Vagina (tissue), 2 donors: ENCODE data around the gene LZTR1. TPM values are rescaled to one million over a fixed set of nuclear protein-coding genes. Genes with fewer than 3 reads are reported as not detected.

Experiments
- DNase-seq, 2 donors: peaks; one replicate each; pipeline ENCODE4 v3.0.0-alpha.2; 2017; ENCODE audit errors: extremely low spot score in 2 of 2
- H3K27ac ChIP-seq: fragments of 200-600 bp; sonication (generic); one replicate; pipeline ENCODE4 v1.5.1; 2019
- H3K27me3 ChIP-seq: fragments of 200-600 bp; sonication (generic); one replicate; pipeline ENCODE4 v1.5.1; 2019
- H3K36me3 ChIP-seq, 2 donors: fragments of 200-600 bp; sonication (generic); one replicate each; pipeline ENCODE4 v1.5.1; 2017 to 2019
- H3K4me1 ChIP-seq: fragments of 200-600 bp; sonication (generic); one replicate; pipeline ENCODE4 v1.5.1; 2019
- H3K4me3 ChIP-seq, 2 donors: fragments of 200-600 bp; sonication (generic); 1 replicate in 1 of 2; 2 replicates in 1 of 2; pipeline ENCODE4 v1.5.1; 2016 to 2019
- H3K9me3 ChIP-seq: fragments of 200-600 bp; sonication (generic); one replicate; pipeline ENCODE4 v1.5.1; 2019
- POLR2A ChIP-seq, 2 donors: fragments of 450-650 bp; IDR thresholded peaks; one replicate each; pipeline ENCODE4 v1.6.1; 2017; ENCODE audit warnings: antibody characterized with exemption in 2 of 2, mild to moderate bottlenecking in 2 of 2, moderate library complexity in 2 of 2
- POLR2AphosphoS5 ChIP-seq, 2 donors: sonication (generic); formaldehyde crosslinking; IDR thresholded peaks; one replicate each; pipeline ENCODE4 v1.9.0; 2017; ENCODE audit warnings: antibody characterized with exemption in 2 of 2, mild to moderate bottlenecking in 2 of 2, low read depth in 1 of 2; ENCODE audit not compliant: insufficient read depth in 1 of 2
- intact Hi-C: fragments of 100-400 bp; cut with DNase I; formaldehyde crosslinking; loops from one replicate; pipeline ENCODE4 v1.15.1; 2023
- total RNA-seq: library from RNA; depleted of rRNA; stranded (reverse); fragments of >200 nt; gene quantifications from one replicate; pipeline ENCODE4 v1.2.3, GENCODE V29; 2016
- TF ChIP-seq, protein P1 (sequence below), 3 experiments: fragments of 450-650 bp in 2 of 3; fragments of 200-600 bp in 1 of 3; sonication (generic) in 1 of 3; IDR thresholded peaks; one replicate each; pipeline ENCODE4 v1.5.1; 2017 to 2019; ENCODE audit warnings: antibody characterized with exemption in 3 of 3, mild to moderate bottlenecking in 2 of 3, moderate library complexity in 2 of 3

LZTR1 gene
- total RNA-seq, 1 donor from 2014 or later = 61.9 TPM

DNA sequence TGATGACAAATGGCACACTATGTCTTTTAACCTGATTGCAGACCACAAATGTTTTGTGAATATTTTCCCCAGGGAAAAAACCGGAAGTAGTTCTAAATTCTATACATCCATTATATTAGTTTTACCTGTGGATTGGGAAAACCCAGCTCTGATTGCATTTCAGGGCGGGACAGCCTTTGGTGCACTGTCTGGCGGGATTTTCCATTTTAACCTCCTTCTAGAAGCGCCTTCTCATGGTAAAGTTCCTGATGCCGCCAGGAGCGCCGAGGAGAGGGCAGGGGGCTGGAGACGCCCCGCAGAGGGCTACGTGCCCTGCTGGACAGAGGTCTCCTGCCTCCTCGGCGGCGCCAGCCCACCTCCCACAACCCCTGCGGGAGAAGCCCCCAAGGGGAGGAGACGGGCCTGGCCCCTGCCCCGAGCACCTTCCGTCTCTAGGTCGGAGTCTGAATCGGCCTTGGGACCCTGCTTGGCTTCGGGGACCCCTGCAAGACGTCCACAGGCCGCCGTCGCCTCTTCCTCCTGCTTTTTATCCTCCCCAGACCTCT lies 31.6 kb downstream of the LZTR1 start:
- Histone ChIP-seq H3K4me1 (peaks cover 29% of the 10 kb centered on the region), H3K9me3 (no peaks in the 10 kb centered on the region), H3K27ac (peak overlapping the region; percentile 55), H3K36me3 (no peaks in the 10 kb centered on the region), H3K4me3 (peak overlapping the region; percentile 41 to 48), H3K27me3 (no peaks in the 10 kb centered on the region)
- TF ChIP-seq, protein P1, sequence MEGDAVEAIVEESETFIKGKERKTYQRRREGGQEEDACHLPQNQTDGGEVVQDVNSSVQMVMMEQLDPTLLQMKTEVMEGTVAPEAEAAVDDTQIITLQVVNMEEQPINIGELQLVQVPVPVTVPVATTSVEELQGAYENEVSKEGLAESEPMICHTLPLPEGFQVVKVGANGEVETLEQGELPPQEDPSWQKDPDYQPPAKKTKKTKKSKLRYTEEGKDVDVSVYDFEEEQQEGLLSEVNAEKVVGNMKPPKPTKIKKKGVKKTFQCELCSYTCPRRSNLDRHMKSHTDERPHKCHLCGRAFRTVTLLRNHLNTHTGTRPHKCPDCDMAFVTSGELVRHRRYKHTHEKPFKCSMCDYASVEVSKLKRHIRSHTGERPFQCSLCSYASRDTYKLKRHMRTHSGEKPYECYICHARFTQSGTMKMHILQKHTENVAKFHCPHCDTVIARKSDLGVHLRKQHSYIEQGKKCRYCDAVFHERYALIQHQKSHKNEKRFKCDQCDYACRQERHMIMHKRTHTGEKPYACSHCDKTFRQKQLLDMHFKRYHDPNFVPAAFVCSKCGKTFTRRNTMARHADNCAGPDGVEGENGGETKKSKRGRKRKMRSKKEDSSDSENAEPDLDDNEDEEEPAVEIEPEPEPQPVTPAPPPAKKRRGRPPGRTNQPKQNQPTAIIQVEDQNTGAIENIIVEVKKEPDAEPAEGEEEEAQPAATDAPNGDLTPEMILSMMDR (IDR thresholded peaks at IDR 0.05) = no peak
- no peak for TF ChIP-seq POLR2A (IDR thresholded peaks at IDR 0.05)
- no peak for TF ChIP-seq POLR2AphosphoS5 (IDR thresholded peaks at IDR 0.05; ENCODE audit: insufficient read depth in 1 of 2, low read depth in 1 of 2)
- intact Hi-C loops = no loop called here
- DNase-seq = no peak

DNA sequence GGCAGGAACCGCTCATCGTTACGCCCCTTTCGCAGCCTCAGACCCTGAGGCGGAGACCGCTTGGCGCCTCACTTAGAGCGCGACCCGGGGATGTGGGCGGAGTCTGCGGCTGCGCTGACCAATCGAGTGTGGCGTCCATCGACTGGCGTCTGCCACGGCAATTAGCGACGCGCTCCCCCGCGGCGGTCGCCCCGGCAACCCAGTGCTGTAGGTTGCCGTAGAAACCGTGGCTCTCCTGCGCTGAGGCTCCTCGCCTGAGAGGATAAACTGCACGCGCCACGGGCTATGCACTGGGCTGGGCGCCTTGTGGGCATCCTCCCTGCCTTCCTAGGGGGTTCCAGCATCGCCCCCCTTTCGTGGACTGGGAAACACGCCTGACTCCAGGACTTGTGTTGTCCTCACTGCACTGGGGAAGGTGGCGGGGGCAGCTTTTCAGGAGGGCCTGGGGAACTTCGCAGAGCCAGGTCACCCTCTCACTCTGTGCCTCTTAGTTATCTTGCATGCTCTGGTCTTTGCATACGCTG lies 32.2 kb downstream of the LZTR1 start:
- Histone ChIP-seq H3K4me3 (peak overlapping the region; percentile 41 to 48), H3K9me3 (no peaks in the 10 kb centered on the region), H3K27ac (peak overlapping the region; percentile 55), H3K27me3 (no peaks in the 10 kb centered on the region), H3K4me1 (peaks cover 29% of the 10 kb centered on the region), H3K36me3 (no peaks in the 10 kb centered on the region)
- intact Hi-C loops = no loop called here
- TF ChIP-seq, protein P1 (IDR thresholded peaks at IDR 0.05) = no peak
- TF ChIP-seq POLR2AphosphoS5 (IDR thresholded peaks at IDR 0.05; ENCODE audit: insufficient read depth in 1 of 2, low read depth in 1 of 2) = peak in 1 of 2 donors; percentile 73
- DNase-seq = no peak

GRCh38 chr22:21014726-21015465 lies 32.8 kb downstream of the LZTR1 start, which contains the start of gene P2RX6:
Gene P2RX6, plus strand, starts transcription at chr22:21015165. Its CDS starts 10 bp downstream, at chr22:21015175.
- Histone ChIP-seq H3K4me3 (peak within 1 kb of the TSS; percentile 41 to 48), H3K27me3 (no peaks in the 10 kb centered on the region)
- intact Hi-C loops = no loop called here

DNA sequence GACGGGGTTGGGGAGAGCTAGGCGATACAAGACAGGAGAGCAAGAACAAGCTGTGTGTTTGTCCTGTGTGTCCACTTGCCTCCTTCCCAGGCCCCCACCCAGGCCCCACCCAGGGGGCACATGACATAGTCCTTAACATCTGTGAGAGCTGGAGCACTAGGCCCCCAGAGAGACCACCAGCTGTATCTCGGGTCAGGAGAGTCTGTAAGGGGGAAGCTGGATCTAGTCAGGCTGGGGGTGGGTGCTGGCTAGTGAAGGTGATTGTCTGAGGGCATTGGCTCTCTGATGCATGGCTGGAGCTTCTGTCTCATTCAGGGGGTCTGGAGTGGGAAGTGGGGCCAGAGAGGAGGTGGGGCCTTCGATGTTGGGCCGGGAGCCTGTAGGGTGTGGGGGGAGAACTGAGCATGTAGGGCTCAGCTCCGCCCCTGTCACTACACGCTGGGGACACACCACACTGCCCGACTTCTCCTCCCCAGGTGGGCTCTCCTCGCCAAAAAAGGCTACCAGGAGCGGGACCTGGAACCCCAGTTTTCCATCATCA lies 33.4 kb downstream of the LZTR1 start:
- no peak for DNase-seq
- no peaks in the 10 kb centered on the region for H3K9me3 ChIP-seq
- H3K4me3 ChIP-seq = no peak overlapping the region
- TF ChIP-seq, protein P1 (IDR thresholded peaks at IDR 0.05) = no peak
- TF ChIP-seq POLR2AphosphoS5 (IDR thresholded peaks at IDR 0.05; ENCODE audit: insufficient read depth in 1 of 2, low read depth in 1 of 2) (no peak), POLR2A (IDR thresholded peaks at IDR 0.05) (no peak)
- intact Hi-C loops = no loop called here
- no peaks in the 10 kb centered on the region for H3K36me3 ChIP-seq
- H3K27ac ChIP-seq = peak overlapping the region; percentile 55
- H3K27me3 ChIP-seq = no peaks in the 10 kb centered on the region
- H3K4me1 ChIP-seq = peaks cover 29% of the 10 kb centered on the region

More at GRCh38 chr22:21014726-21015465, 32.8 kb downstream of the LZTR1 start, which contains the start of gene P2RX6:
- H3K36me3 ChIP-seq = no peaks in the 10 kb centered on the region
- DNase-seq = no peak
- peaks cover 29% of the 10 kb centered on the region for H3K4me1 ChIP-seq
- no peaks in the 10 kb centered on the region for H3K9me3 ChIP-seq
- TF ChIP-seq, protein P1 (IDR thresholded peaks at IDR 0.05) = no peak
- TF ChIP-seq POLR2A (IDR thresholded peaks at IDR 0.05) (no peak), POLR2AphosphoS5 (IDR thresholded peaks at IDR 0.05; ENCODE audit: insufficient read depth in 1 of 2, low read depth in 1 of 2) (no peak)
- H3K27ac ChIP-seq = peak within 1 kb of the TSS; percentile 55
